K562 (cell line): ENCODE data around the gene GOLGB1. TPM values are rescaled to one million over a fixed set of nuclear protein-coding genes. Genes with fewer than 3 reads are reported as not detected.

Source experiments
- ATAC-seq: fragments of 200-7000 bp; cut with Tn5 transposase; 3 replicates; pipeline ENCODE4 v1.9.1; 2020; ENCODE audit warnings: moderate library complexity
- BruUV-seq: library from RNA; stranded (reverse); fragments of 400-500 nt; replicated peaks from 2 replicates; lab custom pipeline; 2021; lab: Mats Ljungman, UMichigan
- CTCF ChIA-PET: fragments of 300-600 bp; formaldehyde crosslinking; extraction: SDS; loops from one replicate; lab custom pipeline; 2021; ENCODE audit warnings: low intra/inter-chr PET ratio; lab: Yijun Ruan, JAX
- POLR2A ChIA-PET: fragments of 300-600, 350-650 bp; sonication (Branson Sonifier 250); formaldehyde crosslinking; extraction: SDS; loops from one replicate; lab custom pipeline; 2021; ENCODE audit warnings: antibody characterized with exemption, inconsistent platforms; lab: Yijun Ruan, JAX
- DNase-seq, 4 experiments: peaks; one replicate each; pipeline versions ENCODE4 v3.0.0 to v3.0.0-alpha.2; 2011 to 2018; ENCODE audit warnings: low spot score in 3 of 4, mixed read lengths in 3 of 4; ENCODE audit errors: extremely low read depth in 1 of 4
- FAIRE-seq: peaks from 2 replicates; lab custom pipeline; 2011; peaks lifted over from hg19 to GRCh38; lab: Jason Lieb, UNC
- H2AFZ ChIP-seq: 2 replicates; pipeline ENCODE4 v1.6.0; 2011; ENCODE audit warnings: low read depth, low read length, control low read depth, inconsistent platforms
- H3K27ac ChIP-seq: fragments of 200-600 bp; 3 replicates; pipeline ENCODE4 v1.8.0; 2011; ENCODE audit warnings: low read depth, mild to moderate bottlenecking, control low read depth, inconsistent platforms, low read length, moderate library complexity, mixed read lengths; ENCODE audit errors: extremely low read depth
- H3K27me3 ChIP-seq, 2 experiments: fragments of 300-600 bp in 1 of 2; 2 replicates in 1 of 2; 3 replicates in 1 of 2; pipeline versions ENCODE4 v1.6.0 to v1.8.0; 2011; ENCODE audit warnings: inconsistent platforms in 2 of 2, low read length in 2 of 2, mild to moderate bottlenecking in 1 of 2, mixed read lengths in 1 of 2, moderate library complexity in 1 of 2; ENCODE audit not compliant: control insufficient read depth in 2 of 2, insufficient read depth in 2 of 2
- H3K36me3 ChIP-seq: fragments of 300-600 bp; 3 replicates; pipeline ENCODE4 v1.8.0; 2011; ENCODE audit warnings: mild to moderate bottlenecking, low read length, inconsistent platforms; ENCODE audit not compliant: control insufficient read depth, insufficient read depth
- H3K4me1 ChIP-seq, 2 experiments: fragments of 200-600 bp in 1 of 2; replicated peaks in 1 of 2; 2 replicates in 1 of 2; 3 replicates in 1 of 2; pipeline versions ENCODE4 v1.5.1 to v1.8.0; 2011; ENCODE audit warnings: inconsistent platforms in 2 of 2, low read length in 2 of 2, mild to moderate bottlenecking in 1 of 2, mixed read lengths in 1 of 2, moderate library complexity in 1 of 2; ENCODE audit not compliant: control insufficient read depth in 2 of 2, insufficient read depth in 2 of 2
- H3K4me2 ChIP-seq: 2 replicates; pipeline ENCODE4 v1.6.1; 2011; ENCODE audit warnings: low read length, control low read depth, inconsistent platforms, mixed read lengths; ENCODE audit not compliant: insufficient read depth
- H3K4me3 ChIP-seq: fragments of 200-600 bp; sonication (generic), shearing (Covaris generic); 2 replicates; pipeline ENCODE4 v1.5.1; 2016; ENCODE audit warnings: control low read depth, inconsistent platforms
- H3K79me2 ChIP-seq: fragments of 200-600 bp; 3 replicates; pipeline ENCODE4 v1.8.0; 2011; ENCODE audit warnings: low read length, inconsistent platforms; ENCODE audit not compliant: control insufficient read depth, insufficient read depth
- H3K9ac ChIP-seq, 2 experiments: 2 replicates each; pipeline versions ENCODE4 v1.6.0 to v1.6.1; 2011; ENCODE audit warnings: low read depth in 2 of 2, low read length in 2 of 2, control low read depth in 1 of 2, inconsistent platforms in 1 of 2, mild to moderate bottlenecking in 1 of 2, mixed read lengths in 1 of 2; ENCODE audit not compliant: insufficient read depth in 1 of 2
- H3K9me1 ChIP-seq: one replicate; pipeline ENCODE4 v1.6.0; 2011; ENCODE audit warnings: inconsistent platforms, mild to moderate bottlenecking, low read length, moderate library complexity; ENCODE audit not compliant: control insufficient read depth, insufficient read depth
- H3K9me3 ChIP-seq: replicated peaks from 2 replicates; pipeline ENCODE4 v1.5.1; 2011; ENCODE audit warnings: low read depth, low read length, inconsistent platforms; ENCODE audit not compliant: control insufficient read depth, insufficient read depth
- H4K20me1 ChIP-seq: replicated peaks from 2 replicates; pipeline ENCODE4 v1.6.1; 2011; ENCODE audit warnings: low read length, inconsistent platforms, mixed read lengths; ENCODE audit not compliant: control insufficient read depth, insufficient read depth
- ARID4B ChIP-seq: sonication (generic); formaldehyde crosslinking; IDR thresholded peaks from 2 replicates; pipeline ENCODE4 v1.8.0; 2022; ENCODE audit warnings: mild to moderate bottlenecking, missing genetic modification reagents
- BACH1 ChIP-seq: fragments of 200-800 bp; sonication (Bioruptor generic); IDR thresholded peaks from 2 replicates; pipeline ENCODE4 v1.6.1; 2016; ENCODE audit warnings: missing genetic modification characterization, missing compliant biosample characterization
- MGA ChIP-seq: fragments of 450-650 bp; IDR thresholded peaks from 2 replicates; pipeline ENCODE4 v1.6.1; 2016; ENCODE audit warnings: mild to moderate bottlenecking, moderate library complexity
- ZNF561 ChIP-seq: fragments of 450-650 bp; formaldehyde crosslinking; conservative IDR thresholded peaks from 2 replicates; pipeline ENCODE4 v1.4.0; 2020; ENCODE audit warnings: mild to moderate bottlenecking, moderate library complexity
- WGBS: fragments of 100-300 bp; shearing (Covaris generic); methylation state at CpG from one replicate; pipeline ENCODE4 v1.1.6; 2016; ENCODE audit warnings: low coverage, mixed read lengths; ENCODE audit not compliant: insufficient coverage; ENCODE audit errors: missing lambda C conversion rate; 5-methylcytosine and 5-hydroxymethylcytosine counted together
- in situ Hi-C: fragments of 300-500 bp; cut with MboI; formaldehyde crosslinking; loops from 4 replicates; pipeline ENCODE4 v1.15.0; 2018; ENCODE audit warnings: inconsistent platforms, mixed read lengths
- intact Hi-C: fragments of 100-400 bp; cut with micrococcal nuclease; formaldehyde crosslinking; loops from 2 replicates; pipeline ENCODE4 v1.14.2; 2022
- polyA plus RNA-seq, 8 experiments: library from polyadenylated mRNA; depleted of rRNA in 4 of 8; stranded (reverse) in 5 of 8; unstranded in 3 of 8; fragments of >200 nt; fragmentation: Nextera tagmentation in 2 of 8; fragmentation: Illumina TruSeq in 1 of 8; extraction: Ambion mirVana in 2 of 8; extraction: Trizol in 1 of 8; gene quantifications; 2 replicates each; pipeline versions ENCODE4 v1.2.1 to v1.2.3, GENCODE V29; 2011 to 2014; ENCODE audit warnings: inconsistent platforms in 1 of 8, missing spikeins in 1 of 8
- total RNA-seq, 7 experiments: library from RNA; depleted of rRNA in 6 of 7; stranded (reverse); fragments of >200 nt in 6 of 7; fragmentation: Illumina TruSeq in 2 of 7; extraction: Trizol in 2 of 7; gene quantifications; 2 replicates each; pipeline versions ENCODE4 v1.2.1 to v1.2.3, GENCODE V29; 2011 to 2021; ENCODE audit warnings: low replicate concordance in 1 of 7

The GOLGB1 gene
- total and polyA plus RNA-seq, 9 of the 15 experiments (the other 6 are each of a cell fraction or from before 2014, with no cell fraction given) = 4.0 to 16.3 (median 9.7) TPM

GRCh38 chr3:121757087-121757811 is 7.7 kb upstream of the GOLGB1 start:
- Histone ChIP-seq H4K20me1 (no peaks in the 10 kb centered on the region), H2AFZ (peak overlapping the region; percentile 45; the same call in 1 of the 2 replicates), H3K9me1 (no peaks in the 10 kb centered on the region), H3K4me2 (no peak overlapping the region), H3K27me3 (no peaks in the 10 kb centered on the region), H3K36me3 (no peaks in the 10 kb centered on the region), H3K9me3 (no peaks in the 10 kb centered on the region), H3K27ac (no peak overlapping the region), H3K4me3 (no peak overlapping the region), H3K4me1 (peaks cover 0 to 9% of the 10 kb centered on the region in 2 experiments; a peak in 2 of 5 replicates), H3K79me2 (no peaks in the 10 kb centered on the region), H3K9ac (no peak overlapping the region)
- ChIA-PET POLR2A (no interaction called here), CTCF (no interaction called here)
- peak in 2 of 4 experiments; percentile 17 to 33 for DNase-seq
- intact Hi-C loops = no loop called here
- WGBS = 64% methylated on average over 4 of the region's 4 CpGs
- FAIRE-seq = no peak
- BruUV-seq = no TSS peak
- peak; percentile 84 for ATAC-seq
- in situ Hi-C loops = no loop called here
- TF ChIP-seq ZNF561 (CRISPR knock-in tag) = no peak
- no peak for TF ChIP-seq ARID4B (CRISPR knock-in tag)
- TF ChIP-seq MGA = no peak
- no peak for TF ChIP-seq BACH1
